Left forelimb (tissue), 1 donor: ENCODE measurements around the gene ST3GAL3.

Experiments
- DNase-seq: peaks from one replicate; pipeline ENCODE4 v3.0.0-alpha.2; 2018; ENCODE audit warnings: low spot score

Gene ST3GAL3

GRCh38 chr1:43786960-43787359 is 79.6 kb downstream of the ST3GAL3 start:
- no peak for DNase-seq

- DNase-seq = no peak
Measured at GRCh38 chr1:43789604-43790550, 82.5 kb downstream of the ST3GAL3 start.

GRCh38 chr1:43791243-43791642 is 83.9 kb downstream of the ST3GAL3 start:
- no peak for DNase-seq

- DNase-seq = no peak
Measured at GRCh38 chr1:43796111-43796581, 88.8 kb downstream of the ST3GAL3 start.

GRCh38 chr1:43797891-43798290 is 90.6 kb downstream of the ST3GAL3 start:
- DNase-seq = no peak

GRCh38 chr1:43799656-43800635 is 92.6 kb downstream of the ST3GAL3 start:
- no peak for DNase-seq

GRCh38 chr1:43800771-43801170 is 93.4 kb downstream of the ST3GAL3 start:
- no peak for DNase-seq

GRCh38 chr1:43801203-43801602 is 93.9 kb downstream of the ST3GAL3 start:
- DNase-seq = no peak

GRCh38 chr1:43802356-43802980 is 95.1 kb downstream of the ST3GAL3 start:
- DNase-seq = no peak

- no peak for DNase-seq
Measured at GRCh38 chr1:43803105-43803504, 95.8 kb downstream of the ST3GAL3 start.

GRCh38 chr1:43803646-43804045 is 96.3 kb downstream of the ST3GAL3 start:
- DNase-seq = no peak

GRCh38 chr1:43804569-43804968 is 97.2 kb downstream of the ST3GAL3 start:
- DNase-seq = no peak

- no peak for DNase-seq
Measured at GRCh38 chr1:43805340-43805739, 98.0 kb downstream of the ST3GAL3 start.

- no peak for DNase-seq
Measured at GRCh38 chr1:43806183-43806582, 98.8 kb downstream of the ST3GAL3 start.

- no peak for DNase-seq
Measured at GRCh38 chr1:43809097-43809673, 101.8 kb downstream of the ST3GAL3 start.

- no peak for DNase-seq
Measured at GRCh38 chr1:43812579-43812978, 105.2 kb downstream of the ST3GAL3 start.

GRCh38 chr1:43814401-43814800 is 107.1 kb downstream of the ST3GAL3 start:
- no peak for DNase-seq

- DNase-seq = no peak
Measured at GRCh38 chr1:43817304-43817939, 110.1 kb downstream of the ST3GAL3 start.

- no peak for DNase-seq
Measured at GRCh38 chr1:43818691-43819090, 111.4 kb downstream of the ST3GAL3 start.

GRCh38 chr1:43819357-43819756 is 112.0 kb downstream of the ST3GAL3 start:
- no peak for DNase-seq

- no peak for DNase-seq
Measured at GRCh38 chr1:43821471-43821870, 114.1 kb downstream of the ST3GAL3 start.
